ENCODE measurements around the gene MAP3K4.

DNA sequence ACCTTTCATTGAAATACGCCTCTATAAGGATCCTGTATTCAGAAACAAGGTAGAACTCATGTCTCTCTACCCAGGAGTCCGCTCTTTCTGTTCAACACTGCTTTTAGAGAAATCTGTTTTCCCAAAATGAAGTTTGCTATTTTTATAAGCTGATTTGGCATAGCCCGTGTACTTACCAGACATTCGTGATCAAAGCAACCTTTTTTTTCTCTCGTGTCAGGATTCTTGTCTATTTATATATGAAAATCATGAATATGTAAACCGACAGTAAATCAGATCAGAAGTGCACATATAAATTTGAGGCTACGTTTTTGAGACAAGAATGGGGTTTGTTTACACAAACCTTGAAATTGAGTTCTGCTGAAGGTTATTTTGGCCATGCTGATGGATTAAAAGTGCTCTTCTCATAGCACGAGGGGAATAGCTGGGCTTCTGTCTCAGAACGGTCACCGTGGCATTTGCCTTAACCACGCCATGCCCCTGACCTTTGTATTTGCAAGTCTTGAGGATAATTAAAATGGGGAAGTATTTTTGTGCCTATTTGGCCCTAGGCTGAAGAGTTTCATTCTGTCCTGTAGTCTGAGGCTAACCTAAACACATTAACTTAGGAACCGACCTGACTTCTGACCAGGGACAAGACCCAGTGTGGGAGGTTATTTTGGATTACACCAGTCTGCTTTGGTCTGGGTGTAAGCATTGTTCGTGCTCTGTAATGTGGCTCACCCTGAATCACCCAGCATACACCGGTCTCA, 118.6 kb downstream of the MAP3K4 start:
- TF ChIP-seq, protein P1, sequence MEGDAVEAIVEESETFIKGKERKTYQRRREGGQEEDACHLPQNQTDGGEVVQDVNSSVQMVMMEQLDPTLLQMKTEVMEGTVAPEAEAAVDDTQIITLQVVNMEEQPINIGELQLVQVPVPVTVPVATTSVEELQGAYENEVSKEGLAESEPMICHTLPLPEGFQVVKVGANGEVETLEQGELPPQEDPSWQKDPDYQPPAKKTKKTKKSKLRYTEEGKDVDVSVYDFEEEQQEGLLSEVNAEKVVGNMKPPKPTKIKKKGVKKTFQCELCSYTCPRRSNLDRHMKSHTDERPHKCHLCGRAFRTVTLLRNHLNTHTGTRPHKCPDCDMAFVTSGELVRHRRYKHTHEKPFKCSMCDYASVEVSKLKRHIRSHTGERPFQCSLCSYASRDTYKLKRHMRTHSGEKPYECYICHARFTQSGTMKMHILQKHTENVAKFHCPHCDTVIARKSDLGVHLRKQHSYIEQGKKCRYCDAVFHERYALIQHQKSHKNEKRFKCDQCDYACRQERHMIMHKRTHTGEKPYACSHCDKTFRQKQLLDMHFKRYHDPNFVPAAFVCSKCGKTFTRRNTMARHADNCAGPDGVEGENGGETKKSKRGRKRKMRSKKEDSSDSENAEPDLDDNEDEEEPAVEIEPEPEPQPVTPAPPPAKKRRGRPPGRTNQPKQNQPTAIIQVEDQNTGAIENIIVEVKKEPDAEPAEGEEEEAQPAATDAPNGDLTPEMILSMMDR (conservative IDR thresholded peaks at IDR 0.05; ENCODE audit: low read depth, low read length) = no peak
- TF ChIP-seq EZH2 (IDR thresholded peaks at IDR 0.05; ENCODE audit: borderline replicate concordance, low read depth, low read length, poor library complexity, severe bottlenecking) = no peak

Measured in A673 (cell line).